Neural cell (in vitro differentiated cells): ENCODE data around the gene CPB1. TPM values are rescaled to one million over a fixed set of nuclear protein-coding genes. Genes with fewer than 3 reads are reported as not detected.

Source experiments
- H2AFZ ChIP-seq: fragments of 200-600, 300-800 bp; sonication (generic), shearing (Covaris generic); 2 replicates; pipeline ENCODE4 v1.6.0; 2014; ENCODE audit warnings: low read depth, mild to moderate bottlenecking, antibody characterized with exemption, low read length, moderate library complexity
- H3F3A ChIP-seq: fragments of 200-600 bp; shearing (Covaris generic); 2 replicates; pipeline ENCODE4 v1.6.1; 2016; ENCODE audit warnings: mild to moderate bottlenecking, moderate library complexity, mixed read lengths, antibody characterized with exemption, low read length; ENCODE audit not compliant: insufficient read depth, poor library complexity, severe bottlenecking
- H3K27ac ChIP-seq: fragments of 200-600, 300-800 bp; sonication (generic), shearing (Covaris generic); 2 replicates; pipeline ENCODE4 v1.5.1; 2014; ENCODE audit warnings: mild to moderate bottlenecking, low read length, moderate library complexity
- H3K27me3 ChIP-seq: fragments of 300-800, 200-600 bp; sonication (generic), shearing (Covaris generic); 2 replicates; pipeline ENCODE4 v1.6.0; 2014; ENCODE audit warnings: mild to moderate bottlenecking, low read depth, low read length, moderate library complexity; ENCODE audit not compliant: insufficient read depth
- H3K36me3 ChIP-seq: fragments of 300-800, 200-600 bp; sonication (generic), shearing (Covaris generic); 2 replicates; pipeline ENCODE4 v1.5.1; 2014; ENCODE audit warnings: mild to moderate bottlenecking, antibody characterized with exemption, low read length, moderate library complexity; ENCODE audit not compliant: insufficient read depth
- H3K4me2 ChIP-seq: fragments of 300-800, 200-600 bp; sonication (generic), shearing (Covaris generic); 2 replicates; pipeline ENCODE4 v1.6.0; 2014; ENCODE audit warnings: mild to moderate bottlenecking, low read length
- H3K4me3 ChIP-seq: fragments of 300-800, 200-600 bp; sonication (generic), shearing (Covaris generic); 2 replicates; pipeline ENCODE4 v1.5.1; 2014; ENCODE audit warnings: mild to moderate bottlenecking, low read length, moderate library complexity
- H3K79me2 ChIP-seq: fragments of 200-600 bp; shearing (Covaris generic); replicated peaks from 2 replicates; pipeline ENCODE4 v1.6.0; 2014; ENCODE audit warnings: mild to moderate bottlenecking, low read length, moderate library complexity; ENCODE audit not compliant: insufficient read depth
- H3K9ac ChIP-seq: fragments of 300-800, 200-600 bp; sonication (generic), shearing (Covaris generic); 2 replicates; pipeline ENCODE4 v1.6.1; 2016; ENCODE audit warnings: mild to moderate bottlenecking, low read length, mixed read lengths
- H3K9me2 ChIP-seq: fragments of 200-600 bp; shearing (Covaris generic); 2 replicates; pipeline ENCODE4 v1.6.1; 2016; ENCODE audit warnings: mild to moderate bottlenecking, low read length, mixed read lengths; ENCODE audit not compliant: insufficient read depth
- H3K9me3 ChIP-seq: fragments of 200-600, 300-800 bp; sonication (generic), shearing (Covaris generic); 2 replicates; pipeline ENCODE4 v1.6.1; 2016; ENCODE audit warnings: mild to moderate bottlenecking, mixed run types, low read length, moderate library complexity, mixed read lengths
- H4K20me1 ChIP-seq: fragments of 200-600 bp; shearing (Covaris generic); 2 replicates; pipeline ENCODE4 v1.6.1; 2016; ENCODE audit warnings: mild to moderate bottlenecking, mixed run types; ENCODE audit not compliant: insufficient read depth
- EP300 ChIP-seq: fragments of 450-650 bp; conservative IDR thresholded peaks from 2 replicates; pipeline ENCODE4 v1.6.1; 2014; ENCODE audit warnings: antibody characterized with exemption, mild to moderate bottlenecking, moderate library complexity; ENCODE audit not compliant: poor library complexity, severe bottlenecking
- EZH2 ChIP-seq: fragments of 200-600, 300-800 bp; shearing (Covaris generic), sonication (generic); IDR thresholded peaks from 2 replicates; pipeline ENCODE4 v1.6.1; 2014; ENCODE audit warnings: antibody characterized with exemption, low read length, borderline replicate concordance, mild to moderate bottlenecking; ENCODE audit not compliant: insufficient read depth, poor library complexity, severe bottlenecking
- MXI1 ChIP-seq: fragments of 450-650 bp; conservative IDR thresholded peaks from 2 replicates; pipeline ENCODE4 v1.6.1; 2014; ENCODE audit warnings: antibody characterized with exemption, mild to moderate bottlenecking; ENCODE audit not compliant: poor library complexity, severe bottlenecking
- POLR2AphosphoS5 ChIP-seq: IDR thresholded peaks from 2 replicates; pipeline ENCODE4 v1.6.1; 2012
- RAD21 ChIP-seq: fragments of 450-650 bp; conservative IDR thresholded peaks from 2 replicates; pipeline ENCODE4 v1.6.1; 2014; ENCODE audit warnings: antibody characterized with exemption, mild to moderate bottlenecking, moderate library complexity
- REST ChIP-seq: IDR thresholded peaks from 2 replicates; pipeline ENCODE4 v1.6.1; 2012; ENCODE audit warnings: borderline replicate concordance
- SMC3 ChIP-seq: fragments of 450-650 bp; conservative IDR thresholded peaks from 2 replicates; pipeline ENCODE4 v1.6.1; 2014; ENCODE audit warnings: antibody characterized with exemption, mild to moderate bottlenecking, moderate library complexity; ENCODE audit not compliant: poor library complexity
- TAF1 ChIP-seq: IDR thresholded peaks from 2 replicates; pipeline ENCODE4 v1.6.1; 2012; ENCODE audit warnings: low read depth
- polyA plus RNA-seq: library from polyadenylated mRNA; depleted of rRNA; stranded (reverse); fragments of >200 nt; gene quantifications from 2 replicates; pipeline ENCODE4 v1.2.3, GENCODE V29; 2014
- TF ChIP-seq, protein P1 (sequence below): fragments of 450-650 bp; IDR thresholded peaks from 2 replicates; pipeline ENCODE4 v1.5.1; 2014; ENCODE audit warnings: antibody characterized with exemption, mild to moderate bottlenecking, moderate library complexity; ENCODE audit not compliant: poor library complexity, severe bottlenecking

Gene CPB1
- polyA plus RNA-seq, 1 donor from 2014 or later = 0.19 TPM

GRCh38 chr3:148815316-148816110 lies 12.1 kb upstream of the CPB1 start:
- Histone ChIP-seq H2AFZ (no peak overlapping the region), H3K27ac (no peak overlapping the region), H3K4me3 (no peak overlapping the region), H3K9me3 (no peaks in the 10 kb centered on the region), H3K9ac (no peak overlapping the region), H4K20me1 (no peaks in the 10 kb centered on the region), H3K9me2 (no peaks in the 10 kb centered on the region), H3K4me2 (no peak overlapping the region), H3K27me3 (no peaks in the 10 kb centered on the region), H3K36me3 (no peaks in the 10 kb centered on the region), H3K79me2 (no peaks in the 10 kb centered on the region), H3F3A (no peaks in the 10 kb centered on the region)
- TF ChIP-seq EP300 (no peak), REST (no peak), MXI1 (no peak), TAF1 (no peak), SMC3 (no peak)
- TF ChIP-seq, protein P1, sequence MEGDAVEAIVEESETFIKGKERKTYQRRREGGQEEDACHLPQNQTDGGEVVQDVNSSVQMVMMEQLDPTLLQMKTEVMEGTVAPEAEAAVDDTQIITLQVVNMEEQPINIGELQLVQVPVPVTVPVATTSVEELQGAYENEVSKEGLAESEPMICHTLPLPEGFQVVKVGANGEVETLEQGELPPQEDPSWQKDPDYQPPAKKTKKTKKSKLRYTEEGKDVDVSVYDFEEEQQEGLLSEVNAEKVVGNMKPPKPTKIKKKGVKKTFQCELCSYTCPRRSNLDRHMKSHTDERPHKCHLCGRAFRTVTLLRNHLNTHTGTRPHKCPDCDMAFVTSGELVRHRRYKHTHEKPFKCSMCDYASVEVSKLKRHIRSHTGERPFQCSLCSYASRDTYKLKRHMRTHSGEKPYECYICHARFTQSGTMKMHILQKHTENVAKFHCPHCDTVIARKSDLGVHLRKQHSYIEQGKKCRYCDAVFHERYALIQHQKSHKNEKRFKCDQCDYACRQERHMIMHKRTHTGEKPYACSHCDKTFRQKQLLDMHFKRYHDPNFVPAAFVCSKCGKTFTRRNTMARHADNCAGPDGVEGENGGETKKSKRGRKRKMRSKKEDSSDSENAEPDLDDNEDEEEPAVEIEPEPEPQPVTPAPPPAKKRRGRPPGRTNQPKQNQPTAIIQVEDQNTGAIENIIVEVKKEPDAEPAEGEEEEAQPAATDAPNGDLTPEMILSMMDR = no peak

- H2AFZ ChIP-seq = no peak overlapping the region
- H3K4me2 ChIP-seq = no peak overlapping the region
- no peaks in the 10 kb centered on the region for H3K9me3 ChIP-seq
- TF ChIP-seq POLR2AphosphoS5 (no peak), SMC3 (no peak), MXI1 (no peak), EP300 (no peak), EZH2 (no peak), REST (no peak), TAF1 (no peak), RAD21 (no peak)
- TF ChIP-seq, protein P1 = no peak
- no peaks in the 10 kb centered on the region for H3F3A ChIP-seq
- no peaks in the 10 kb centered on the region for H3K79me2 ChIP-seq
- no peak overlapping the region for H3K27ac ChIP-seq
- no peaks in the 10 kb centered on the region for H3K36me3 ChIP-seq
- H3K4me3 ChIP-seq = no peak overlapping the region
- H3K9ac ChIP-seq = no peak overlapping the region
- H4K20me1 ChIP-seq = no peaks in the 10 kb centered on the region
- H3K27me3 ChIP-seq = no peaks in the 10 kb centered on the region
- H3K9me2 ChIP-seq = no peaks in the 10 kb centered on the region
Observed at GRCh38 chr3:148816427-148816826, 11.2 kb upstream of the CPB1 start.
